Measurements from ENCODE around the gene STEAP4.

DNA sequence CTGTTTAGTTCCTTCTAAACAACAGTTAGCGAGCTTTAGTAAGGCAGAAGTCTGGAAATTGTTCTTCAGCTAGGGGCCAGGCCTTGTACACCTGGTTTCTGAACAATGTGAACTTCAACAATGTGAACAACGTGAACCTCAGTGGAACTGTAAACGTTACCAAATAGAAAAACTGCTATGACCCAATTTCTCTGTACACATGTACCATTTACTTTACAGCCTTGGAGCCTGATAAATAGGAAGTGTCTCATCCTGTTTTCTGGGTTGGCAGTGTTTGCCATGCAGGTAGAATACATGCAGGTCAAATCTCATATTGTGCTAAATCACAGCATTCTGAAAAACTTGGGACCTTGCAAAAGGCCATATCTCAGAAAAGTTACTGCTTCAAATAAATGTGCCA is 1.6 kb downstream of the STEAP4 start:
- TF ChIP-seq MYC (IDR thresholded peaks at IDR 0.05; ENCODE audit: borderline replicate concordance, low read length) (no peak), CHD2 (IDR thresholded peaks at IDR 0.05; ENCODE audit: low read length, partially characterized antibody) (no peak), SREBF2 (IDR thresholded peaks at IDR 0.05) (no peak), HDAC2 (IDR thresholded peaks at IDR 0.05) (no peak), HOXB5 (CRISPR knock-in tag; IDR thresholded peaks at IDR 0.05) (no peak), POLR2A (IDR thresholded peaks at IDR 0.05; ENCODE audit: low read length) (no peak), MAZ (IDR thresholded peaks at IDR 0.05; ENCODE audit: borderline replicate concordance, low read depth, low read length) (no peak), CBX2 (IDR thresholded peaks at IDR 0.05; ENCODE audit: borderline replicate concordance, low read depth) (no peak), EP300 (IDR thresholded peaks at IDR 0.05) (no peak), NPAS2 (CRISPR knock-in tag; IDR thresholded peaks at IDR 0.05; ENCODE audit: borderline replicate concordance) (no peak), ZC3H11A (IDR thresholded peaks at IDR 0.05) (no peak)
- TF ChIP-seq, protein P1, sequence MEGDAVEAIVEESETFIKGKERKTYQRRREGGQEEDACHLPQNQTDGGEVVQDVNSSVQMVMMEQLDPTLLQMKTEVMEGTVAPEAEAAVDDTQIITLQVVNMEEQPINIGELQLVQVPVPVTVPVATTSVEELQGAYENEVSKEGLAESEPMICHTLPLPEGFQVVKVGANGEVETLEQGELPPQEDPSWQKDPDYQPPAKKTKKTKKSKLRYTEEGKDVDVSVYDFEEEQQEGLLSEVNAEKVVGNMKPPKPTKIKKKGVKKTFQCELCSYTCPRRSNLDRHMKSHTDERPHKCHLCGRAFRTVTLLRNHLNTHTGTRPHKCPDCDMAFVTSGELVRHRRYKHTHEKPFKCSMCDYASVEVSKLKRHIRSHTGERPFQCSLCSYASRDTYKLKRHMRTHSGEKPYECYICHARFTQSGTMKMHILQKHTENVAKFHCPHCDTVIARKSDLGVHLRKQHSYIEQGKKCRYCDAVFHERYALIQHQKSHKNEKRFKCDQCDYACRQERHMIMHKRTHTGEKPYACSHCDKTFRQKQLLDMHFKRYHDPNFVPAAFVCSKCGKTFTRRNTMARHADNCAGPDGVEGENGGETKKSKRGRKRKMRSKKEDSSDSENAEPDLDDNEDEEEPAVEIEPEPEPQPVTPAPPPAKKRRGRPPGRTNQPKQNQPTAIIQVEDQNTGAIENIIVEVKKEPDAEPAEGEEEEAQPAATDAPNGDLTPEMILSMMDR (IDR thresholded peaks at IDR 0.05): no peak
- TF ChIP-seq, protein P2, sequence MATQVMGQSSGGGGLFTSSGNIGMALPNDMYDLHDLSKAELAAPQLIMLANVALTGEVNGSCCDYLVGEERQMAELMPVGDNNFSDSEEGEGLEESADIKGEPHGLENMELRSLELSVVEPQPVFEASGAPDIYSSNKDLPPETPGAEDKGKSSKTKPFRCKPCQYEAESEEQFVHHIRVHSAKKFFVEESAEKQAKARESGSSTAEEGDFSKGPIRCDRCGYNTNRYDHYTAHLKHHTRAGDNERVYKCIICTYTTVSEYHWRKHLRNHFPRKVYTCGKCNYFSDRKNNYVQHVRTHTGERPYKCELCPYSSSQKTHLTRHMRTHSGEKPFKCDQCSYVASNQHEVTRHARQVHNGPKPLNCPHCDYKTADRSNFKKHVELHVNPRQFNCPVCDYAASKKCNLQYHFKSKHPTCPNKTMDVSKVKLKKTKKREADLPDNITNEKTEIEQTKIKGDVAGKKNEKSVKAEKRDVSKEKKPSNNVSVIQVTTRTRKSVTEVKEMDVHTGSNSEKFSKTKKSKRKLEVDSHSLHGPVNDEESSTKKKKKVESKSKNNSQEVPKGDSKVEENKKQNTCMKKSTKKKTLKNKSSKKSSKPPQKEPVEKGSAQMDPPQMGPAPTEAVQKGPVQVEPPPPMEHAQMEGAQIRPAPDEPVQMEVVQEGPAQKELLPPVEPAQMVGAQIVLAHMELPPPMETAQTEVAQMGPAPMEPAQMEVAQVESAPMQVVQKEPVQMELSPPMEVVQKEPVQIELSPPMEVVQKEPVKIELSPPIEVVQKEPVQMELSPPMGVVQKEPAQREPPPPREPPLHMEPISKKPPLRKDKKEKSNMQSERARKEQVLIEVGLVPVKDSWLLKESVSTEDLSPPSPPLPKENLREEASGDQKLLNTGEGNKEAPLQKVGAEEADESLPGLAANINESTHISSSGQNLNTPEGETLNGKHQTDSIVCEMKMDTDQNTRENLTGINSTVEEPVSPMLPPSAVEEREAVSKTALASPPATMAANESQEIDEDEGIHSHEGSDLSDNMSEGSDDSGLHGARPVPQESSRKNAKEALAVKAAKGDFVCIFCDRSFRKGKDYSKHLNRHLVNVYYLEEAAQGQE (IDR thresholded peaks at IDR 0.05): no peak
- TF ChIP-seq, protein P3, sequence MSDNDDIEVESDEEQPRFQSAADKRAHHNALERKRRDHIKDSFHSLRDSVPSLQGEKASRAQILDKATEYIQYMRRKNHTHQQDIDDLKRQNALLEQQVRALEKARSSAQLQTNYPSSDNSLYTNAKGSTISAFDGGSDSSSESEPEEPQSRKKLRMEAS (IDR thresholded peaks at IDR 0.05): no peak

Measured in A549 (cell line).